KOPT-K1 (cell line): ENCODE results near the gene ATP5MC2.
"Not testable (repeated sequence)": the region's sequence is repeated elsewhere in the genome, so short reads cannot be mapped to it uniquely, and the experiment has no call there.

ENCODE experiments used
- H3K27ac ChIP-seq: fragments of 200-600 bp; sonication (generic); 2 replicates; pipeline ENCODE4 v1.5.1; 2016; ENCODE audit warnings: antibody characterized with exemption, mild to moderate bottlenecking, low read depth, low read length; ENCODE audit not compliant: poor library complexity, severe bottlenecking
- H3K36me3 ChIP-seq: fragments of 200-600 bp; sonication (generic); 2 replicates; pipeline ENCODE4 v1.5.1; 2017; ENCODE audit warnings: antibody characterized with exemption, mild to moderate bottlenecking, low read length, moderate library complexity; ENCODE audit not compliant: insufficient read depth
- H3K9me3 ChIP-seq: fragments of 200-600 bp; sonication (generic); 2 replicates; pipeline ENCODE4 v1.5.1; 2017; ENCODE audit warnings: antibody characterized with exemption, low read length, mild to moderate bottlenecking; ENCODE audit not compliant: insufficient read depth, poor library complexity, severe bottlenecking

The ATP5MC2 gene

GRCh38 chr12:53676656-53677015, 753 bp upstream of the ATP5MC2 start:
- H3K27ac ChIP-seq = peak overlapping the region; percentile 86
- H3K9me3 ChIP-seq = no peaks in the 10 kb centered on the region
- peaks cover 28% of the 10 kb centered on the region for H3K36me3 ChIP-seq

GRCh38 chr12:53674977-53675700, 744 bp downstream of the ATP5MC2 start:
- H3K9me3 ChIP-seq = no peaks in the 10 kb centered on the region
- H3K36me3 ChIP-seq = peaks cover 43% of the 10 kb centered on the region

GRCh38 chr12:53670971-53671370, 4.9 kb downstream of the ATP5MC2 start:
- Histone ChIP-seq H3K27ac (no peak overlapping the region), H3K36me3 (peaks cover 83% of the 10 kb centered on the region), H3K9me3 (no peaks in the 10 kb centered on the region)

More at GRCh38 chr12:53674977-53675700, 744 bp downstream of the ATP5MC2 start:
- peak overlapping the region; percentile 86 for H3K27ac ChIP-seq

GRCh38 chr12:53670308-53670707, 5.6 kb downstream of the ATP5MC2 start:
- Histone ChIP-seq H3K9me3 (no peaks in the 10 kb centered on the region), H3K36me3 (peaks cover 90% of the 10 kb centered on the region), H3K27ac (no peak overlapping the region)

GRCh38 chr12:53667080-53667479, 8.8 kb downstream of the ATP5MC2 start:
- no peaks in the 10 kb centered on the region for H3K9me3 ChIP-seq
- peaks cover 98% of the 10 kb centered on the region for H3K36me3 ChIP-seq
- H3K27ac ChIP-seq = no peak overlapping the region

- H3K9me3 ChIP-seq = no peaks in the 10 kb centered on the region
- no peak overlapping the region for H3K27ac ChIP-seq
- H3K36me3 ChIP-seq = peaks cover 83% of the 10 kb centered on the region
These were observed 10.9 kb downstream of the ATP5MC2 start for GRCh38 chr12:53664936-53665335.

- Histone ChIP-seq H3K9me3 (no peaks in the 10 kb centered on the region), H3K36me3 (peaks cover 75% of the 10 kb centered on the region), H3K27ac (no peak overlapping the region)
These were observed 11.7 kb downstream of the ATP5MC2 start for GRCh38 chr12:53664191-53664590.

- H3K36me3 ChIP-seq = peaks cover 35% of the 10 kb centered on the region
- H3K9me3 ChIP-seq = no peaks in the 10 kb centered on the region
- H3K27ac ChIP-seq = no peak overlapping the region
These were observed 15.8 kb downstream of the ATP5MC2 start for GRCh38 chr12:53660041-53660440.

GRCh38 chr12:53659571-53659981, 16.3 kb downstream of the ATP5MC2 start:
- Histone ChIP-seq H3K9me3 (no peaks in the 10 kb centered on the region), H3K27ac (no peak overlapping the region), H3K36me3 (peaks cover 31% of the 10 kb centered on the region)

- H3K27ac ChIP-seq = no peak overlapping the region
These were observed 16.8 kb downstream of the ATP5MC2 start for GRCh38 chr12:53659011-53659551.

GRCh38 chr12:53657041-53657440, 18.8 kb downstream of the ATP5MC2 start:
- Histone ChIP-seq H3K36me3 (peaks cover 5% of the 10 kb centered on the region; the same call in 1 of the 2 replicates), H3K27ac (no peak overlapping the region), H3K9me3 (no peaks in the 10 kb centered on the region)

More at GRCh38 chr12:53659011-53659551, 16.8 kb downstream of the ATP5MC2 start:
- no peaks in the 10 kb centered on the region for H3K9me3 ChIP-seq
- peaks cover 26% of the 10 kb centered on the region for H3K36me3 ChIP-seq

- Histone ChIP-seq H3K36me3 (no peaks in the 10 kb centered on the region), H3K9me3 (no peaks in the 10 kb centered on the region), H3K27ac (no peak overlapping the region)
These were observed 22.3 kb downstream of the ATP5MC2 start for GRCh38 chr12:53653595-53653994.

- Histone ChIP-seq H3K36me3 (no peaks in the 10 kb centered on the region), H3K27ac (no peak overlapping the region), H3K9me3 (no peaks in the 10 kb centered on the region)
These were observed 23.5 kb downstream of the ATP5MC2 start for GRCh38 chr12:53652366-53652765.

- Histone ChIP-seq H3K36me3 (no peaks in the 10 kb centered on the region), H3K27ac (no peak overlapping the region), H3K9me3 (no peaks in the 10 kb centered on the region)
These were observed 24.1 kb downstream of the ATP5MC2 start for GRCh38 chr12:53651737-53652136.

- not testable (repeated sequence) for H3K9me3 ChIP-seq, H3K27ac ChIP-seq, H3K36me3 ChIP-seq
These were observed 29.6 kb downstream of the ATP5MC2 start for GRCh38 chr12:53646300-53646699.

- Histone ChIP-seq H3K9me3 (no peaks in the 10 kb centered on the region), H3K27ac (no peak overlapping the region), H3K36me3 (no peaks in the 10 kb centered on the region)
These were observed 30.7 kb downstream of the ATP5MC2 start for GRCh38 chr12:53645165-53645564.
